Measurements from ENCODE around the gene HM13.
"Not testable (repeated sequence)": the region's sequence is repeated elsewhere in the genome, so short reads cannot be mapped to it uniquely, and the experiment has no call there.

HM13 gene

GRCh38 chr20:31568041-31568731, 53.9 kb downstream of the HM13 start:
- DNase-seq, result no peak

- DNase-seq, result no peak
Observed at GRCh38 chr20:31568773-31569162, 54.5 kb downstream of the HM13 start.

GRCh38 chr20:31569163-31570020, 55.1 kb downstream of the HM13 start:
- DNase-seq, result peak; percentile 74

- no peak for DNase-seq
Observed at GRCh38 chr20:31570021-31570463, 55.8 kb downstream of the HM13 start.

- peak; percentile 80 for DNase-seq
Observed at GRCh38 chr20:31570735-31571617, 56.7 kb downstream of the HM13 start.

- DNase-seq, result no peak
Observed at GRCh38 chr20:31572042-31572700, 57.9 kb downstream of the HM13 start.

- DNase-seq, result peak; percentile 97
Observed at GRCh38 chr20:31572701-31573554, 58.7 kb downstream of the HM13 start.

GRCh38 chr20:31573555-31574321, 59.5 kb downstream of the HM13 start:
- DNase-seq, result no peak

GRCh38 chr20:31574986-31575385, 60.7 kb downstream of the HM13 start:
- not testable (repeated sequence) for DNase-seq

GRCh38 chr20:31576751-31577150, 62.5 kb downstream of the HM13 start:
- DNase-seq, result no peak

GRCh38 chr20:31577194-31577593, 63.0 kb downstream of the HM13 start:
- no peak for DNase-seq

GRCh38 chr20:31578448-31579138, 64.4 kb downstream of the HM13 start:
- no peak for DNase-seq

GRCh38 chr20:31579245-31579644, 65.0 kb downstream of the HM13 start:
- no peak for DNase-seq

- DNase-seq, result not testable (repeated sequence)
Observed at GRCh38 chr20:31579941-31580651, 65.9 kb downstream of the HM13 start.

GRCh38 chr20:31580706-31581105, 66.5 kb downstream of the HM13 start:
- DNase-seq, result no peak

- DNase-seq, result no peak
Observed at GRCh38 chr20:31581391-31581790, 67.1 kb downstream of the HM13 start.

GRCh38 chr20:31587545-31588389, 73.5 kb downstream of the HM13 start:
- DNase-seq, result peak; percentile 67

- no peak for DNase-seq
Observed at GRCh38 chr20:31590717-31591225, 76.5 kb downstream of the HM13 start.
